ENCODE data around the gene ETNPPL. TPM values are rescaled to one million over a fixed set of nuclear protein-coding genes. Genes with fewer than 3 reads are reported as not detected.

The ETNPPL gene
- total and polyA plus RNA-seq, 4 donors = 0.08 TPM; not detected in 3

- H3K9me3 ChIP-seq (ENCODE audit: control insufficient read depth in 4 of 4, insufficient read depth in 3 of 4, low read length in 3 of 4) = no peaks in the 10 kb centered on the region
- no peak for DNase-seq
- H3K27me3 ChIP-seq (ENCODE audit: control insufficient read depth in 3 of 3, insufficient read depth in 3 of 3, low read length in 2 of 3) = no peaks in the 10 kb centered on the region
- H3K4me3 ChIP-seq = no peak overlapping the region
- no peak overlapping the region for H3K9ac ChIP-seq (ENCODE audit: insufficient read depth in 1 of 2, low read length in 2 of 2)
- H3K4me1 ChIP-seq (ENCODE audit: control insufficient read depth in 5 of 5, insufficient read depth in 5 of 5, low read length in 5 of 5) = no peaks in the 10 kb centered on the region
- WGBS, 2 donors = 89 to 91% methylated on average over 14 of the region's 14 CpGs
- ATAC-seq (ENCODE audit: insufficient read depth, low FRiP score) = no peak
- H3K27ac ChIP-seq (ENCODE audit: low read depth in 1 of 2, low read length in 1 of 2) = no peak overlapping the region
- TF ChIP-seq CTCF (IDR thresholded peaks at IDR 0.05; ENCODE audit: control extremely low read depth, extremely low read depth) = no peak
- H3K36me3 ChIP-seq (ENCODE audit: control insufficient read depth in 4 of 4, insufficient read depth in 4 of 4, low read length in 4 of 4) = no peaks in the 10 kb centered on the region
Observed at GRCh38 chr4:108787106-108787505, 24.3 kb upstream of the ETNPPL start.

GRCh38 chr4:108786351-108786750 is 23.5 kb upstream of the ETNPPL start:
- 80 to 91% methylated on average over 8 of the region's 8 CpGs for WGBS, 2 donors
- no peak for ATAC-seq (ENCODE audit: insufficient read depth, low FRiP score)

GRCh38 chr4:108783665-108784463 is 21.0 kb upstream of the ETNPPL start:
- Histone ChIP-seq H3K4me1 (ENCODE audit: control insufficient read depth in 5 of 5, insufficient read depth in 5 of 5, low read length in 5 of 5) (no peaks in the 10 kb centered on the region), H3K9me3 (ENCODE audit: control insufficient read depth in 4 of 4, insufficient read depth in 3 of 4, low read length in 3 of 4) (no peaks in the 10 kb centered on the region), H3K27me3 (ENCODE audit: control insufficient read depth in 3 of 3, insufficient read depth in 3 of 3, low read length in 2 of 3) (no peaks in the 10 kb centered on the region), H3K27ac (ENCODE audit: low read depth in 1 of 2, low read length in 1 of 2) (no peak overlapping the region), H3K36me3 (ENCODE audit: control insufficient read depth in 4 of 4, insufficient read depth in 4 of 4, low read length in 4 of 4) (no peaks in the 10 kb centered on the region), H3K9ac (ENCODE audit: insufficient read depth in 1 of 2, low read length in 2 of 2) (no peak overlapping the region), H3K4me3 (no peak overlapping the region)
- TF ChIP-seq CTCF (IDR thresholded peaks at IDR 0.05; ENCODE audit: control extremely low read depth, extremely low read depth) = no peak
- 57 to 74% methylated on average over 3 of the region's 3 CpGs for WGBS, 2 donors
- DNase-seq (peak in 1 of 3 donors; percentile 13), ATAC-seq (ENCODE audit: insufficient read depth, low FRiP score) (no peak)

More at GRCh38 chr4:108786351-108786750, 23.5 kb upstream of the ETNPPL start:
- no peaks in the 10 kb centered on the region for H3K9me3 ChIP-seq (ENCODE audit: control insufficient read depth in 4 of 4, insufficient read depth in 3 of 4, low read length in 3 of 4)
- no peaks in the 10 kb centered on the region for H3K4me1 ChIP-seq (ENCODE audit: control insufficient read depth in 5 of 5, insufficient read depth in 5 of 5, low read length in 5 of 5)
- H3K36me3 ChIP-seq (ENCODE audit: control insufficient read depth in 4 of 4, insufficient read depth in 4 of 4, low read length in 4 of 4) = no peaks in the 10 kb centered on the region
- no peaks in the 10 kb centered on the region for H3K27me3 ChIP-seq (ENCODE audit: control insufficient read depth in 3 of 3, insufficient read depth in 3 of 3, low read length in 2 of 3)
- TF ChIP-seq CTCF (IDR thresholded peaks at IDR 0.05; ENCODE audit: control extremely low read depth, extremely low read depth) = no peak
- H3K4me3 ChIP-seq = no peak overlapping the region
- H3K27ac ChIP-seq (ENCODE audit: low read depth in 1 of 2, low read length in 1 of 2) = no peak overlapping the region
- H3K9ac ChIP-seq (ENCODE audit: insufficient read depth in 1 of 2, low read length in 2 of 2) = no peak overlapping the region
- no peak for DNase-seq
